NCI-H510A (cell line): Measurements from ENCODE around the gene CD83.

Source experiments
- DNase-seq: peaks from one replicate; lab custom pipeline; 2025; lab: John Stamatoyannopoulos, UW

The CD83 gene

GRCh38 chr6:14126191-14126590 lies 8.6 kb downstream of the CD83 start:
- DNase-seq: no peak

DNA sequence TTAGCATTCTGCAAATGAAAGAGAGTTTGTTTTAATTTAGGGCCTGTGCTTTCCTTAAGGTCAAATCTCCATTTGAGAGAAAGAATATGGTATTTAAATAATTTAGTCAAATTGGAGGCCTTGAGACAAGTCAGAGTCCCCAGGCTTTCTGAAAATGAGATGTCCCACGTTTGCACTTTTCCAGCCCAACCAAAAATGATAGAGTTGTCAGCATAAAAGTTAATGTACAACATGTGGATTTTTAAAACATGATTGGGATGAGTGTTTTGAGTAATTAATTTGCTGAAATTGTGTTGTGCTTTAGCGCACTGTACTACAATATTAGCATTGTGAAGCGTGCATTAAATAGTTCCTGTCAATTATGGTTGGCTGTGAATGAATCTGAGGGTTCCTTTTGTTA lies 10.0 kb downstream of the CD83 start:
- no peak for DNase-seq

- DNase-seq: no peak
Observed at GRCh38 chr6:14128012-14128411, 10.4 kb downstream of the CD83 start.

DNA sequence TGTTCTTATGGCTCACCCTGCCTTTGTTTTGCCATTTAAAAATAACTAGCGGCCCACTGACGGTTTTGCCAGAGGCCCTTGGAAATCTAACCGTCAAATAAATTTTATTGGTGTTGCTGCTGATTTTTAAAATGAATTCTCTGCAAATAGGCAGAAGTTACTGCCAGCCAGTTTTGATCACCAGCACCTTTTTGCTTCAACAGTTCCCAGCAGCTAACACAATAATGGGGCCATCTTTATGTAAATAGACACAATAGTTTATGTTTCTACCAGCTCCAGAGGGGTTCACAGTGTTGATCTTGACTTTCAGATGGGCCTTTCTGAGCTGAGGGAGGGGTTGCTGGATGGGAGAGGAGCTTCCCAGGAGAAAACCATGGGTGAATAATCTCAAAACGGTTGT lies 11.2 kb downstream of the CD83 start:
- no peak for DNase-seq

DNA sequence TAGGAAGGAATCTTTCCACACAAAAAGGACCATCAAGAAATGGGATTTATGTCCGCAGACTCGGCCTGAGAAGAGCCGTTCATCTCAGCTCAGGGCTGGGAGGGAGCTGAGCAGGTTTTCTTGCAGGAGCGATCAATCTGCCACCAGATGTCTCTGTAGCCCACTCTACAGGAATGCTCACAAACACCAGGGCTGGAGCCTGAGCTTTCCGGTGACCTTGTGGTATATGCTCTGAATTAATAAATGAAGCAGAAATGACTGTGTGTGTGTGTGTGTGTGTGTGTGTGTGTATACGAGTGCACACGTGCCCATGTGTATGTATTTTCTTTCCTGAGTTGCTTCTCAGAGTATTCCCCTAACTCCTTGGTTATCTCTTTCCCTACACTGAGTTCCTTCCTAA lies 12.0 kb downstream of the CD83 start:
- peak; percentile 30 for DNase-seq

- DNase-seq: no peak
Observed at GRCh38 chr6:14130435-14131075, 13.0 kb downstream of the CD83 start.

GRCh38 chr6:14131579-14131978 lies 14.0 kb downstream of the CD83 start:
- no peak for DNase-seq

- no peak for DNase-seq
Observed at GRCh38 chr6:14132244-14132920, 14.8 kb downstream of the CD83 start.

DNA sequence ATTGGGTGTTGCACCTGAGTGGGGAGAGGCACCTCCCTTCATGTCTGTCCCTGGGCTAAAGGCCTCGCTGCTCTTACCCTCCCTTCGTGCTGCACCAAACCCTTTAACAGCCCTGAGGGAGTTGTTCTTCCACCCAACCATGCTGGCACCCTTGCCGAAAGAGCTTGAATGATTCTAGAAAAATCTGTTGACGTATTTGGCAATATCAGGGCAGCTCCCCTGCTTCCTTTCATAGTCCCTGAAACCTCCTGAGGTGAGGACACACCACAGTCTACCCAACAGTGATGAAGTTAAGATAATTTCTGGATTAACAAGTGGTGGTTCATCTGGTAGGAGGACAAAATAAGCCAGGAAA lies 15.3 kb downstream of the CD83 start:
- DNase-seq: no peak

DNA sequence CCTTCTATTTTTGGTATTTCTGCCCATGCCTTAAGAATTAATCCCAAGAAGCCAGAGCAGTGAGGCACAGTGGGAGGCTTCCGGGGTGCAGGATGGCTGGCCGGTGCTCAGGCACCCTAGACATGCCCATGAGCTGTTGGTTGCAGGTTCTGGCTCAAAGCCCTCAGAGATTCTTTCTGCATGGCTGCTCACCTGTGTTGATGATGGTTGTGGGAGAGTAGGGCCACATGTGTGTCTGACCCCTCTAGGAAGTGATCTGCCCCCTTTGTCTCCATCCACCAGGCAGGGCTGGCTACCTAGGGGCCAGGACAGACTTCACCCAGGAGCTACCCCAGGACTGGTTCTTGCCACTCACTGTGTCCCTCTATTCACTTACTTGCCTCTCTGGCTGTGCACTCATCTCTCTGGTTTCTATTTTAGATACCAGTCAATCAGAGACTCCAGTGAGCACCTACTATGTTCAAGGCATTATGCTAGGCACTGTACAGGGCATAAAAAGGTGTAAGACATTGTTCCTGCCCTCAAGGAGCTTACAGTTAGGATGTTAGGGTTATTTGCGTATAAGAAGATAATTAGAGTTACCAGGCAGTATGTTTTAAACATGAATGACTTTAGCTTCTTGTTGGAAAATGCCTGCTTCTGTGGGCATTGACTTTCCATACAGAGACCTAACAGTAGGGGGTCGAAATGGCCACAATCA lies 16.8 kb downstream of the CD83 start:
- no peak for DNase-seq

DNA sequence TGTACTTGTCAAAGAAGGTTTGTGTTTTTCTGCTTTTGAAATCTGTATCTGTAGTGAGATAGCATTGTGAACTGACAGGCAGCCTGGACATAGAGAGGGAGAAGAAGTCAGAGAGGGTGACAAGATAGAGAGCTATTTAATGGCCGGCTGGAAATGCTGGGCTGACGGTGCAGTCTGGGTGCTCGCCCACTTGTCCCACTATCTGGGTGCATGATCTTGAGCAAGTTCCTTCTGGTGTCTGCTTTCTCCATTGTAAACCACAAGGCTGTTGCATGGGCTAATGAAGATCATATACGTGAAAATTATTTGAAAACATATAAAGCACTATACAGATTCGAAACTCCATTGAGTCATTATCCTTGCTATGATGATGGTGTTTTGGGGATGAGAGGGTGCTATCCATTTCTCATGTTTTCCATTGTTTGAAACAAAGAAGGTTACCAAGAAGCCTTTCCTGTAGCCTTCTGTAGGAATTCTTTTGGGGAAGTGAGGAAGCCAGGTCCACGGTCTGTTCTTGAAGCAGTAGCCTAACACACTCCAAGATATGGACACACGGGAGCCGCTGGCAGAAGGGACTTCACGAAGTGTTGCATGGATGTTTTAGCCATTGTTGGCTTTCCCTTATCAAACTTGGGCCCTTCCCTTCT lies 18.4 kb downstream of the CD83 start:
- DNase-seq: no peak

- DNase-seq: no peak
Observed at GRCh38 chr6:14138701-14139215, 21.2 kb downstream of the CD83 start.

DNA sequence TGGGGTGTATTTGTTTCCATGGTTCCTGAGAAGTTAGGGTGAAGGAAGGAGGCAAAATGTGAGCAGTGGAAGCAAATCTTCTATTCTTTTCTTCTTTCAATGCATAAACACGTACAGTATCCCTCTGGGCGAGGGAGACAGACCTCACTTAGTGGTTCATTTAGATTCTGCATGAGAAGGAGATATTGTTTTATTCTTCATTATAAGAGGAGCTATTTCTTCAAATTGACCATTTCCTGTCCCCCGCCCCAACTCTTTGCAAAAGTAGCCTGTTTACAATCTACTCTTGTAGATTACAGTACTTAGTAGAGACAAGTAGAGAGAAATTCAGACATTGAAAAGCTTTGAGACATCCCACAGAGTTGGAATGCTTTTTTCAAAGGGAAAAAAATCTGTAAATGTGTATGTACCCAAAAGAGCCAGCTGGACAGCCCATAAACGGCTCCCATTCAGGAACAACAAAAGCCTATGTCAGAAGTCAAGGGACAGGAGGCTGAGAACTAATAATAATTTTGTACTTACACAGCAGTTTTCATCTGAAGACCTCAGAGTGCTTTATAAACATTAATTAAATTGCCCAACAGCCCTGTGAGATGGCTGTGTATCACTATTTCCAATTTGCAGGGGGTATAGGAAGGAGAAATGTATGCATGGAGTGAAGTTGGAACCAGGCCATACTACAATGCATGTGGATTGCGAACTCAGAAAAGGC lies 23.9 kb downstream of the CD83 start:
- DNase-seq: no peak

- DNase-seq: no peak
Observed at GRCh38 chr6:14142063-14142450, 24.5 kb downstream of the CD83 start.

GRCh38 chr6:14142511-14143223 lies 25.1 kb downstream of the CD83 start:
- DNase-seq: no peak

DNA sequence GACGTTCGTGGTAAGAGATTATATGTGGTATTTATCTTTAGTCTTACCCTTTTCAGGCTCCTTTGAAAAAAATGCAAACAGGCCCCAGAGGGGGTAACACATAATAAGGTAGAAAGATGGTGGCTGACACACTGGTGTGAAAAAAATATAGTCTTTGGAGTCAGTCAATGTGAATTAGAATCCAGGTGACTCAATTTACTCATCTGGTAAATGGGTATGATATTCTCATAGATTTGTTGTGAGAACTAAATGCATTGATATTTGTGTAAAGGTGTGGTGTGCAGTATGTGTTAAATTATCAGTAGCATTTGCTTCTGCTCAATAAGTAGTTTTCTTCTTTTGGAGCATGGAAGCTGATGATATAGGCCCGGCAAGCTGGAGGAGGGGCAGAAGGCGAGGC lies 25.7 kb downstream of the CD83 start:
- no peak for DNase-seq

- DNase-seq: peak; percentile 24
Observed at GRCh38 chr6:14144678-14145113, 27.1 kb downstream of the CD83 start.

- peak; percentile 29 for DNase-seq
Observed at GRCh38 chr6:14146506-14147096, 29.0 kb downstream of the CD83 start.

DNA sequence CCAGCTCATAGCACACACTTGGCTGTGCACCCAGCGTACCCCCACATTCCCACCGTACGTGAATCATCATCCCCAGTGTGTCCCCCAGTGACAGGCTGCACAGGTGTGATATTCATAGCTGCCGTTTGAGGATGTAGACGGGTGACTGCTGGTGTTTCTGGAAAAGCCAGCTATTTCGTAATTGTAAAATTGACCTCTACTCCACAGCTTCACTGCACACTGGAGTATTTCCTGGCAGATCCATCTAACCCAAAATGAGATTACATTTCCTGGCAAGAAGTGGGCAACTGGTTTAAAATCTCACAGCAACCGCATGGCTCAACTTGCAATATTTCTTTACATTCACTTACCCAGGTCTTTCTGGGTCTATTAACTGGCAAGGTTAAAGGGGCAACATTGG lies 30.3 kb downstream of the CD83 start:
- no peak for DNase-seq

GRCh38 chr6:14148471-14148870 lies 30.9 kb downstream of the CD83 start:
- no peak for DNase-seq
